Peyer's patch (tissue), 4 donors: Measurements from ENCODE around the gene RGMA. TPM values are rescaled to one million over a fixed set of nuclear protein-coding genes. Genes with fewer than 3 reads are reported as not detected.

Source experiments
- DNase-seq, 3 donors: peaks; one replicate each; pipeline ENCODE4 v3.0.0-alpha.2; 2017 to 2019
- H3K27ac ChIP-seq, 4 donors: fragments of 200-600 bp; sonication (generic); one replicate each; pipeline ENCODE4 v1.5.1; 2016 to 2019
- H3K27me3 ChIP-seq, 2 donors: fragments of 200-600 bp; sonication (generic); one replicate each; pipeline ENCODE4 v1.5.1; 2019
- H3K36me3 ChIP-seq, 3 donors: fragments of 200-600 bp; sonication (generic); one replicate each; pipeline ENCODE4 v1.5.1; 2016 to 2019
- H3K4me1 ChIP-seq, 4 donors: fragments of 200-600 bp; sonication (generic); one replicate each; pipeline ENCODE4 v1.5.1; 2016 to 2019
- H3K4me3 ChIP-seq, 4 donors: fragments of 200-600 bp; sonication (generic); 1 replicate in 3 of 4; 2 replicates in 1 of 4; pipeline ENCODE4 v1.5.1; 2016 to 2019; ENCODE audit warnings: mild to moderate bottlenecking in 1 of 4
- H3K9me3 ChIP-seq, 4 donors: fragments of 200-600 bp; sonication (generic); one replicate each; pipeline ENCODE4 v1.5.1; 2016 to 2019; ENCODE audit warnings: mild to moderate bottlenecking in 1 of 4
- CTCF ChIP-seq, 6 experiments: fragments of 450-650 bp in 4 of 6; fragments of 200-600 bp in 2 of 6; sonication (generic) in 1 of 6; IDR thresholded peaks; one replicate each; pipeline ENCODE4 v1.5.1; 2017 to 2019; ENCODE audit warnings: antibody characterized with exemption in 6 of 6, mild to moderate bottlenecking in 3 of 6, moderate library complexity in 1 of 6
- POLR2A ChIP-seq, 2 donors: fragments of 450-650 bp; IDR thresholded peaks; one replicate each; pipeline ENCODE4 v1.5.1; 2017; ENCODE audit warnings: antibody characterized with exemption in 2 of 2, mild to moderate bottlenecking in 2 of 2, moderate library complexity in 2 of 2
- total RNA-seq, 4 donors: library from RNA; depleted of rRNA; stranded (reverse); fragments of >200 nt; gene quantifications; one replicate each; pipeline ENCODE4 v1.1.0, GENCODE V29; 2016

Gene RGMA
- total RNA-seq, 4 donors from 2014 or later: 1.8 to 18.8 (median 9.3) TPM

DNA sequence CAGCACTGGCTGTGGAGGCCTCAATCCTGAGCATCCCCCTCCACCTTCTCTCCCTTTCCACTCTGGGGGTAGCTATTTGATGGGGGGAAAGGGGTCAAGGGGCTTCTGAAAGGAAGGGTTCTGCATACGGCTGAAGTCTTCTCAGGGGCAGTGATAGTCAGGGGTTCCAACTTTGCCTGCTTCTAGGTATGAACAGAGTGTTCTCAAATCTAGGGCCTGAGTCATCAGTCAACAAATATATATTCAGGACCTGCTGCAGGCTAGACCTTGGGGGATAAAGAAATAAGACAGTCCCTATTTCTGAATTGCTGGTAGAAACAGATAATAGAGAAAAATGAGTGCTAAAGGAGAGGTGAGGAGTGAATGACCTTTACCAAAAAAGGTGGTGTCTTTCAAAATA lies 12.8 kb downstream of the RGMA start:
- Histone ChIP-seq H3K4me3 (no peak overlapping the region), H3K27ac (peak overlapping the region in 1 of 4 donors; percentile 56), H3K36me3 (no peaks in the 10 kb centered on the region), H3K9me3 (no peaks in the 10 kb centered on the region), H3K4me1 (peaks cover 0 to 7% (median 0%) of the 10 kb centered on the region in 4 donors), H3K27me3 (peaks cover 0 to 7% of the 10 kb centered on the region in 2 donors)
- TF ChIP-seq POLR2A (IDR thresholded peaks at IDR 0.05) (no peak), CTCF (IDR thresholded peaks at IDR 0.05) (no peak)
- no peak for DNase-seq

DNA sequence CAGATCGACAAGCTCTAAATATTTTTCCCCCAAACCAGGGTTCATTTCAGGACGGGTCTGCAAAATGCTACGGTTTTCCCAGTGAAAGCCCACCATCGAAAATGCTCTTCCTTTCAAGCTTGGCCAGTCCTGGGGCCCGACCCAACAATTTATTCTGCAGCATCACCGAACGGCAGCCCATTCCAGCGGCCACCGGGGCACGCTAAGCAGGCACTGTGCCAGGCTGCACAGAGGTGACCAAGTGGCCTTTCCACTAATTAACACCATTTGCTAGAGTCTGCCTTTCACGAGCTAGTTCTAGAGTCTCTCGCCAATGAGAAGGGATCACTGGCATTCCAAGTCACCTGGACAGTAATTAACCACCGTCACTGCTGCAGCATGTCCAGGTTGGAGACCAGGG lies 14.4 kb downstream of the RGMA start:
- Histone ChIP-seq H3K27me3 (peaks cover 0 to 7% of the 10 kb centered on the region in 2 donors), H3K4me3 (no peak overlapping the region), H3K36me3 (no peaks in the 10 kb centered on the region), H3K9me3 (no peaks in the 10 kb centered on the region), H3K4me1 (peaks cover 0 to 7% (median 0%) of the 10 kb centered on the region in 4 donors), H3K27ac (peak overlapping the region in 1 of 4 donors; percentile 82)
- no peak for DNase-seq
- TF ChIP-seq CTCF (IDR thresholded peaks at IDR 0.05) (no peak), POLR2A (IDR thresholded peaks at IDR 0.05) (no peak)

GRCh38 chr15:93073465-93073952 lies 15.5 kb downstream of the RGMA start:
- H3K4me3 ChIP-seq: peak overlapping the region in 3 of 4 donors; percentile 34 to 58 (median 45)
- no peak for TF ChIP-seq POLR2A (IDR thresholded peaks at IDR 0.05)
- TF ChIP-seq CTCF (IDR thresholded peaks at IDR 0.05): no peak

DNA sequence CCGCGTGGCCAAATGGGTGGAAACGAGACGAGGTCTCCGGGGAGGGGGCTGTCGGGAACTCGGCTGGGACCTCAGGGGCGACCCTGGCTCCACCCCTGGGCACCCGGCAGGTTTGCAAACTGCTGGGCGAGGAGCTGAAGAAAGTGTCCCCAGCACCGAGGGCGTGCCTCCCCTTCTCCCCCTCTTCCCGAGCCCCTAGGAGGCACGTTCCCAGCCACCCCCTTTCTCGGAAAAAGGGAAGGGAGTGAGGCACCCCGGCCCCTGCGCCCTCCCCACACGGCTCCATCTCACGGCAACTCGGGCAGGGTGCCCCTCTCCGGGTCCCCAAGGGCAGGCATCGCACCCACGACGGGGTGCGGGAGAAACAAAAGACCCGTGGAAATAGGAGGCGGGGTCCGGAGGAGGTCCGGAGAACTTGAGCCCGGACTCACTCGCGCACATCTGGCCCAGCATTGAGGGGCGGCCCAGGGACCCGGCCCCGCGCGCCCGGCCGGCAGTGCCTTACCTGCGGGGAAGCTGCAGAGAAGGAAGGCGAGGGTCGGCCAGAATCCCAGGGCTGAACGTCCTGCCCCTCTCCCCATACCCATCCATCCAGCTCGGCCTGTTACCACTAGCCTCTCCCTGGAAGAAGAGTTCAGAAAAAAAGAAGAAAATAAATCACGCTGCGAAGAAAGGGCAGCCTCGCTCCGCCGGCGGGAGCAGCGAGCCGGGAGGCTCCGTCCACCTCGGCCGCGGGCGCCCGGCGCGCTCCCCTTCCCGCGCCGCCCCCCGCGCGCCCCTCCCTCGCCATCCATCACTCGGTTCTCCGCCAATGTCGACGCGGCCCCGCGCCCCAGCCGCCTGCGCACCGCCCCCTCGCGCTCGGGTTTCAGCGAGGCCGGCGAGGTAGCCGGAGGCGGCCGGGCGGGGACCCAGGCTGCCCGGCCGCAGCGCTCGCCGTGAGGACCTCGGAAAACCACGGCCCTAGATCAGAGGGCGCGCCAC lies 16.3 kb downstream of the RGMA start:
- peaks cover 0 to 7% of the 10 kb centered on the region in 2 donors for H3K27me3 ChIP-seq
- no peaks in the 10 kb centered on the region for H3K36me3 ChIP-seq
- DNase-seq: peak in 1 of 3 donors; percentile 58
- H3K9me3 ChIP-seq: no peaks in the 10 kb centered on the region
- H3K4me3 ChIP-seq: peak overlapping the region; percentile 33 to 58 (median 40)
- H3K27ac ChIP-seq: peak overlapping the region; percentile 57 to 82 (median 62)
- H3K4me1 ChIP-seq: peaks cover 0 to 7% (median 0%) of the 10 kb centered on the region in 4 donors
- TF ChIP-seq POLR2A (IDR thresholded peaks at IDR 0.05): no peak
- no peak for TF ChIP-seq CTCF (IDR thresholded peaks at IDR 0.05)

More at GRCh38 chr15:93073465-93073952, 15.5 kb downstream of the RGMA start:
- H3K27me3 ChIP-seq: peaks cover 0 to 7% of the 10 kb centered on the region in 2 donors
- peaks cover 0 to 7% (median 0%) of the 10 kb centered on the region in 4 donors for H3K4me1 ChIP-seq
- H3K9me3 ChIP-seq: no peaks in the 10 kb centered on the region
- DNase-seq: no peak
- peak overlapping the region; percentile 27 to 82 (median 60) for H3K27ac ChIP-seq
- no peaks in the 10 kb centered on the region for H3K36me3 ChIP-seq

GRCh38 chr15:93072011-93072410 lies 17.0 kb downstream of the RGMA start:
- peaks cover 0 to 10% (median 0%) of the 10 kb centered on the region in 4 donors for H3K4me1 ChIP-seq
- H3K4me3 ChIP-seq: peak overlapping the region; percentile 33 to 58 (median 40)
- H3K27ac ChIP-seq: peak overlapping the region; percentile 55 to 82 (median 60)
- no peak for DNase-seq
- peaks cover 0 to 7% of the 10 kb centered on the region in 2 donors for H3K27me3 ChIP-seq
- H3K36me3 ChIP-seq: no peaks in the 10 kb centered on the region
- TF ChIP-seq CTCF (IDR thresholded peaks at IDR 0.05) (no peak), POLR2A (IDR thresholded peaks at IDR 0.05) (no peak)
- no peaks in the 10 kb centered on the region for H3K9me3 ChIP-seq
